SK-N-SH (cell line): ENCODE data around the gene RAB22A. TPM values are rescaled to one million over a fixed set of nuclear protein-coding genes. Genes with fewer than 3 reads are reported as not detected.

Experiments
- CTCF ChIA-PET: fragments of 300-600, 350-600 bp; formaldehyde crosslinking; extraction: SDS; loops from one replicate; lab custom pipeline; 2021; lab: Yijun Ruan, JAX
- POLR2A ChIA-PET: fragments of 350-600 bp; sonication (Branson Sonifier 250); formaldehyde crosslinking; extraction: SDS; loops from one replicate; lab custom pipeline; 2020; ENCODE audit warnings: antibody characterized with exemption, inconsistent platforms; lab: Yijun Ruan, JAX
- DNase-seq: peaks from one replicate; pipeline ENCODE4 v3.0.0; 2012
- H2AFZ ChIP-seq: fragments of 200-600 bp; sonication (generic); 2 replicates; pipeline ENCODE4 v1.8.1; 2016; ENCODE audit warnings: antibody characterized with exemption, mild to moderate bottlenecking, low read depth
- H3F3A ChIP-seq: fragments of 200-600 bp; sonication (generic); replicated peaks from 2 replicates; pipeline ENCODE3; 2016; ENCODE audit warnings: antibody characterized with exemption, mild to moderate bottlenecking; ENCODE audit not compliant: insufficient read depth
- H3K27ac ChIP-seq, 2 experiments: fragments of 200-500 bp in 1 of 2; fragments of 200-600 bp in 1 of 2; sonication (Bioruptor generic) in 1 of 2; sonication (generic), shearing (Covaris generic) in 1 of 2; 2 replicates each; pipeline versions ENCODE4 v1.5.1 to v1.6.1; 2014 to 2016; ENCODE audit warnings: low read depth in 2 of 2, inconsistent platforms in 1 of 2, low read length in 1 of 2, mild to moderate bottlenecking in 1 of 2, mixed read lengths in 1 of 2
- H3K27me3 ChIP-seq: fragments of 200-600 bp; sonication (generic), shearing (Covaris generic); 2 replicates; pipeline ENCODE4 v1.6.1; 2016; ENCODE audit warnings: mixed run types; ENCODE audit not compliant: insufficient read depth
- H3K36me3 ChIP-seq, 2 experiments: fragments of 200-500 bp in 1 of 2; fragments of 200-600 bp in 1 of 2; sonication (Bioruptor generic) in 1 of 2; sonication (generic) in 1 of 2; replicated peaks in 1 of 2; 2 replicates each; pipeline versions ENCODE3 to v1.5.1; 2014 to 2016; ENCODE audit warnings: low read length in 1 of 2, mild to moderate bottlenecking in 1 of 2; ENCODE audit not compliant: insufficient read depth in 2 of 2, control insufficient read depth in 1 of 2
- H3K4me1 ChIP-seq, 2 experiments: fragments of 200-500 bp in 1 of 2; fragments of 200-600 bp in 1 of 2; sonication (Bioruptor generic) in 1 of 2; sonication (generic), shearing (Covaris generic) in 1 of 2; 2 replicates each; pipeline versions ENCODE4 v1.5.1 to v1.6.1; 2014 to 2016; ENCODE audit warnings: low read depth in 1 of 2, low read length in 1 of 2, mixed run types in 1 of 2; ENCODE audit not compliant: insufficient read depth in 2 of 2, control insufficient read depth in 1 of 2
- H3K4me2 ChIP-seq: fragments of 200-600 bp; sonication (generic), shearing (Covaris generic); 2 replicates; pipeline ENCODE4 v1.6.1; 2017; ENCODE audit warnings: mixed run types
- H3K4me3 ChIP-seq, 2 experiments: fragments of 200-500 bp in 1 of 2; fragments of 200-600 bp in 1 of 2; sonication (Bioruptor generic) in 1 of 2; sonication (generic), shearing (Covaris generic) in 1 of 2; 2 replicates each; pipeline versions ENCODE4 v1.5.1 to v1.8.1; 2014 to 2016; ENCODE audit warnings: low read depth in 2 of 2, inconsistent platforms in 1 of 2, low read length in 1 of 2, mild to moderate bottlenecking in 1 of 2, mixed read lengths in 1 of 2, moderate library complexity in 1 of 2
- H3K79me2 ChIP-seq: fragments of 200-600 bp; sonication (generic); 2 replicates; pipeline ENCODE4 v1.8.1; 2017; ENCODE audit warnings: mild to moderate bottlenecking; ENCODE audit not compliant: insufficient read depth
- H3K9ac ChIP-seq: fragments of 200-600 bp; sonication (generic); 2 replicates; pipeline ENCODE4 v1.6.1; 2017; ENCODE audit warnings: mixed run types
- H3K9me2 ChIP-seq: fragments of 200-600 bp; sonication (generic); 2 replicates; pipeline ENCODE4 v1.6.1; 2017; ENCODE audit warnings: mixed run types
- H3K9me3 ChIP-seq: fragments of 200-600 bp; sonication (generic); 2 replicates; pipeline ENCODE4 v1.6.1; 2017; ENCODE audit warnings: mixed run types, mild to moderate bottlenecking, moderate library complexity
- H4K20me1 ChIP-seq: fragments of 200-600 bp; sonication (generic); 2 replicates; pipeline ENCODE4 v1.6.1; 2017; ENCODE audit warnings: mild to moderate bottlenecking, mixed run types; ENCODE audit not compliant: insufficient read depth
- CHD2 ChIP-seq: fragments of 150-350 bp; IDR thresholded peaks from 2 replicates; pipeline ENCODE4 v1.6.1; 2018; ENCODE audit warnings: low read length; ENCODE audit not compliant: partially characterized antibody
- ELF1 ChIP-seq: IDR thresholded peaks from 2 replicates; pipeline ENCODE4 v1.4.0; 2012
- EZH2phosphoT487 ChIP-seq: fragments of 200-600 bp; sonication (generic); IDR thresholded peaks from 2 replicates; pipeline ENCODE4 v1.6.1; 2017; ENCODE audit warnings: low read depth, mixed run types, mild to moderate bottlenecking, antibody characterized with exemption, moderate library complexity, borderline replicate concordance
- FOSL2 ChIP-seq: IDR thresholded peaks from 2 replicates; pipeline ENCODE4 v1.4.0; 2012; ENCODE audit warnings: low read depth, mild to moderate bottlenecking, moderate library complexity, borderline replicate concordance
- FOXJ3 ChIP-seq: sonication (generic); formaldehyde crosslinking; IDR thresholded peaks from 2 replicates; pipeline ENCODE4 v1.5.1; 2020; ENCODE audit warnings: mild to moderate bottlenecking, missing genetic modification reagents
- GATA2 ChIP-seq: sonication (generic); formaldehyde crosslinking; IDR thresholded peaks from 2 replicates; pipeline ENCODE4 v1.5.0; 2020; ENCODE audit warnings: mild to moderate bottlenecking, missing genetic modification reagents
- MEF2A ChIP-seq: IDR thresholded peaks from 2 replicates; pipeline ENCODE4 v1.4.0; 2012; ENCODE audit warnings: low read depth, borderline replicate concordance
- POLR2AphosphoS5 ChIP-seq: IDR thresholded peaks from 2 replicates; pipeline ENCODE4 v1.6.1; 2012; ENCODE audit warnings: low read depth, low read length
- RAD21 ChIP-seq: IDR thresholded peaks from 2 replicates; pipeline ENCODE4 v1.6.1; 2012; ENCODE audit warnings: mild to moderate bottlenecking, low read length
- TCF12 ChIP-seq: IDR thresholded peaks from 2 replicates; pipeline ENCODE4 v1.4.0; 2012
- TEAD4 ChIP-seq: IDR thresholded peaks from 2 replicates; pipeline ENCODE4 v1.4.0; 2012; ENCODE audit warnings: mild to moderate bottlenecking, borderline replicate concordance; ENCODE audit not compliant: insufficient read depth
- WGBS: methylation state at CpG from one replicate; pipeline ENCODE4 v1.1.6; 2017; ENCODE audit warnings: low lambda C conversion rate; 5-methylcytosine and 5-hydroxymethylcytosine counted together
- polyA plus RNA-seq, 3 experiments: library from polyadenylated mRNA; depleted of rRNA; stranded (reverse); fragments of >200 nt; gene quantifications; 2 replicates each; pipeline ENCODE4 v1.2.3, GENCODE V29; 2012
- TF ChIP-seq, protein P1 (sequence below): fragments of 150-350 bp; IDR thresholded peaks from 2 replicates; pipeline ENCODE4 v1.6.1; 2016; ENCODE audit warnings: mild to moderate bottlenecking, low read depth, low read length

The RAB22A gene
- polyA plus RNA-seq, 1 of the 3 experiments (the other 2 are of a cell fraction): 10.7 TPM

DNA sequence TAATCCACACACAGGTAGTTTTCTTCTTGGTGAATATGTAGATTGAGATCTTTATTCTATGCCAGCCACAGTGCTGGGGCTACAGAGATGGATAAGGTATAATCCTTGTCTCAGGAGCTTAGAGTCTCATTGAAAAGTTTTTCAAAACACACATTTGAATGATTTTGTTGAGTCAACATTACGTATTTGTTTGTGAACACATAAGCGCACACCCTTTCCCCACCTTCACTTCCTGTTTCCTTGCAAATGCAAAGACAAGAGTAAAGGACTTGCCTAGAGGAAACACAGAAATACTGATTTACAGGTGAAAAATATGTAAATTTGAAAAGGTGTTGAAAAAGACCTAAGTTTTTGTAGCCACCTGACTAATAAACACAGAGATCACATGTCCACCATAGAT is 107.3 kb downstream of the RAB22A start:
- CTCF ChIA-PET: no interaction called here
- Histone ChIP-seq H2AFZ (no peak overlapping the region), H3K79me2 (peaks cover 80% of the 10 kb centered on the region), H3K27me3 (no peaks in the 10 kb centered on the region), H3K4me2 (no peak overlapping the region), H3K4me3 (no peak overlapping the region), H3K9me3 (no peaks in the 10 kb centered on the region), H4K20me1 (peaks cover 15% of the 10 kb centered on the region), H3K27ac (no peak overlapping the region), H3K4me1 (peaks cover 0 to 4% of the 10 kb centered on the region in 2 experiments; a peak in 2 of 4 replicates), H3K9ac (no peak overlapping the region), H3K36me3 (peaks cover 20 to 27% of the 10 kb centered on the region in 2 experiments), H3F3A (peaks cover 10% of the 10 kb centered on the region), H3K9me2 (no peaks in the 10 kb centered on the region)
- POLR2A ChIA-PET: no interaction called here
- no peak for TF ChIP-seq POLR2AphosphoS5
- TF ChIP-seq EZH2phosphoT487: no peak
- no peak for TF ChIP-seq RAD21
- no peak for TF ChIP-seq CHD2
- no peak for TF ChIP-seq TEAD4
- TF ChIP-seq GATA2 (CRISPR knock-in tag): no peak
- no peak for TF ChIP-seq MEF2A
- TF ChIP-seq TCF12: no peak
- no peak for TF ChIP-seq FOXJ3
- TF ChIP-seq FOSL2: no peak
- TF ChIP-seq, protein P1, sequence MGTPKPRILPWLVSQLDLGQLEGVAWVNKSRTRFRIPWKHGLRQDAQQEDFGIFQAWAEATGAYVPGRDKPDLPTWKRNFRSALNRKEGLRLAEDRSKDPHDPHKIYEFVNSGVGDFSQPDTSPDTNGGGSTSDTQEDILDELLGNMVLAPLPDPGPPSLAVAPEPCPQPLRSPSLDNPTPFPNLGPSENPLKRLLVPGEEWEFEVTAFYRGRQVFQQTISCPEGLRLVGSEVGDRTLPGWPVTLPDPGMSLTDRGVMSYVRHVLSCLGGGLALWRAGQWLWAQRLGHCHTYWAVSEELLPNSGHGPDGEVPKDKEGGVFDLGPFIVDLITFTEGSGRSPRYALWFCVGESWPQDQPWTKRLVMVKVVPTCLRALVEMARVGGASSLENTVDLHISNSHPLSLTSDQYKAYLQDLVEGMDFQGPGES: no peak
- TF ChIP-seq ELF1: no peak
- WGBS: 95% methylated on average over 2 of the region's 2 CpGs
- DNase-seq: no peak

Other genes starting within 250 kb of the RAB22A start
- not detected in 2 replicates for gene ANKRD60, start 81.1 kb upstream of the RAB22A start, polyA plus RNA-seq (2012; rRNA removed)
- 16.8 and 16.9 TPM in 2 replicates for gene VAPB, start 79.5 kb downstream of the RAB22A start, polyA plus RNA-seq (2012; rRNA removed)
- gene APCDD1L, start 205.7 kb downstream of the RAB22A start, polyA plus RNA-seq (2012; rRNA removed): 0.31 and 0.99 TPM in 2 replicates